Left hindlimb (tissue), 1 donor: ENCODE results near the gene PKD1.
"Not testable (repeated sequence)": the region's sequence is repeated elsewhere in the genome, so short reads cannot be mapped to it uniquely, and the experiment has no call there.

Source experiments
- DNase-seq: peaks from one replicate; pipeline ENCODE4 v3.0.0-alpha.2; 2018

The PKD1 gene

DNA sequence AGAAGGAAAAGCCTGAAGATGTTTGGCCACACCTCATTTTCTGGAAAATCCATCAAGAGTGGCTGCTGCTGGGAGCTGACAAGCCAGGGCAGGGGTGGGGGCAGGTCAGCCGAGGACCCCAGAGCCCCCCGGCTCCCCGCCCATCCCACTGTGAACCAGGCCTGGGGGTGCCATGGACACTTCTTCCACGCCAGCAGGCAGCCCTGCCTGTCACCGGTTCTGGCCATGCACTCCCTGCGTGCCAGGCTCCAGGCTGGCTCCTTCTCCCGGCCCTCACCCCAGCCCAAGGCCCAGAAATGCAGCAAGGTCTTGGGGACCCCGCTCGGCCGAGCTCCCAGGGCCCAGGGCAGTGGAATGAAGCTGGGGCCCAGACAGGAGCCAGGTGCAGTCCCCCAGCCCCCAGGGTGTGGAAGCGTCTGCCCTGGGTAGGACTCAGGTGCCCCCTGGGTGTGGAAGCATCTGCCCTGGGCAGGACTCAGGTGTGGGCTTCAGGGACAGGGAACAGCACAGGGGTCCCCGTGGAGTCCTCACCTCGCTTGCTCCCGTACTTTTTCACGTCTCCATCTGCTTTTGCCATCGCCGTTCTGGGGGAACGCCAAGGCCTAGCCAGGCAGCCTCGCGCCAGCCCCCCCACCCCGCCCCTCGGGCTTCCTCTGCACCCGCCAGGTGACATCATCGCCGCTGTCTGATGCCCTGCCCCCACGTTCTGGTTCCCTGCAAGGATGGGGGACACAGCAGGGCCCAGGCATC lies 12.6 kb downstream of the PKD1 start:
- DNase-seq: not testable (repeated sequence)

DNA sequence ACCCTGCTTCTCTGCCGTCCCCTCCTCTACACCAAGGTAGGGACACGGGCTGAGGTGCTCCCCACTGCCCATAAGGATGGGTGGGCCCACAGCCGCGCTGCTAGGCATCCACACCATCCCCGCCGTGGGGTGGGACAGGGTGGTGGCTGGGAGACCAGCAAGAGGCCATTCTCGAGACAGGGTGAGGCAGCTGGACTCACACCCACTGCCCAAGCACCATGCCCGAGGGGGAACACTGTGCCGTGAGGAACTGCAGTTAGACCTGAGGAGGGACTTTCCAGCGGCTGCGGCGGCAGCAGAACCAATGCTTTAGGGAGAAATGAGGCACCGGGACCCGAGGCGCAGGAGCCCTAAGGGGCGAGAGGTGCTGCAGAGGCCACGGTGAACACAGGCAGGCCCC lies 13.3 kb downstream of the PKD1 start:
- DNase-seq: no peak

DNA sequence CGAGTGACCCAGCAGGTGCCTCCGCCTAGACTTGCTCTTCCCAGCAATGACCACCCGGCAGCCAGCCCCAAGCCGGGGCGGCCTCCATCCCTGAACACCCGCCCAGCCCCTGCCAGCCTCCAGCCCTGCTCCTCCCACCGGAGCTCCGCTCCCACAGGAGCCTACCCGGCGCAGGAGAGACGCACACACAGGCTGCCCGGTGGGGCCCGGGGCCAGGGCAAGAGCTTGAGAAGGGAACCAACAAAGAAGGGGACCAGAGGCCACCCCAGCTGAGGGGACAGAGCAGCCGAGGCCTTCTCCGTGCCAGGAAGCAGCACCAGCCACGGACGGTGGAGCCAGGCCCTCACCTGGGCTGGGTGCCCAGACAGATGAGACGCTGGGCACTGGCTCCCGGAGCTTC lies 13.8 kb downstream of the PKD1 start:
- DNase-seq: no peak

DNA sequence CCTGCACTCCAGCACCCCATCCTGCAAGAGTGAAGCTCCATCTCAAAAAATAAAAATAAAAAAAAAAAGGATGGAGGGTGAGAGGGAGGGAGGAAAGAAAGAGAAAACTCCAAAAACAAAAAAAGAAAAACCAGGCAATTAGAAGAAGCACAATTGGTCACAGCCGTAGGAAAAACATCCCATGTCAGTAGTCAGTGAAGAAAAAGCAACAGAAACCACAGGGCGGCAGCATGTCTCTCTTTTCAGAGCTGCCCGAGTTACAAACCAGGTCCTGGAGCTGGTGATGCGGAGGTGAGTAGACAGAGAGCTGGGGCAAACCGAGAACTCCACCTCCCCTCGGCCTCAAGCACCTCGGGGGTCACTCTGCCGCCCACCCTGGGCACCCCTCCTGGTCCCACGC lies 14.4 kb downstream of the PKD1 start:
- DNase-seq: not testable (repeated sequence)

DNA sequence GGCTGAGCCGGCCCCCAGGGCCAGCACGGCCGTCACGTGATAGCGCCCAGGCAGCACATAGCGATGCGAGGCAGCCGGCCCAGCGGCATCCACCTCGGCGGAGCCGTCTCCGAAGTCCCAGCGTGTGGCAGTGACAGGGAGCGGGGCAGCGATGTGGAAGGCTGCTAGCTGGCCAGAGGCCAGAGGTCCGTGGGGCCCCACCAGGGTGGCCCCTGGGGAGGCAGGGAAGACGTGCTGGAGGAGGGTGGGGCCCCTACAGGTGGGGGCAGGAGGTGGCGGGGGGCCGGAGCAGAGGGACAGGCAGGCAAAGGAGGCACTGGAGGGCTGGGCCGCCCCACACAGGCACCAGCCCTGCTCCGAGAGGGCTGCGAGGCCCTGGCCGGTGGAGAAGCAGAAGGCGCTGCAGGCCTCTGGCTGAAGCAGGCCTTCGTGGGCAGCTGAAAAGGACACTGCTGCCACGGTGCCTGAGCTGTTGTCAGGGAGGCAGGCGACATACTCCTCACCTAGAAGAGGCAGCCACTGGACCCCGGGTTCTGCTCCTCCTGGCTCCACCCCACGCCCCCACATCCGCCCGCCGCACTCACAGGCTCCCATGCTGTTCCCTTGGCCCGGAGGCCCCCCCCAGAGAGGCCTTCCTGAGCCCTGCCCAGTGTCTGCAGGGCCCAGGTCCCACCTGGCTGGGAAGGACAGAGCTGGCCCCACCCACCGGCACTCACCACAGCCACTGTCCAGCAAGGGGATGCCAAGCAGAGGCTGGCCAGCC lies 17.6 kb downstream of the PKD1 start:
- not testable (repeated sequence) for DNase-seq

DNA sequence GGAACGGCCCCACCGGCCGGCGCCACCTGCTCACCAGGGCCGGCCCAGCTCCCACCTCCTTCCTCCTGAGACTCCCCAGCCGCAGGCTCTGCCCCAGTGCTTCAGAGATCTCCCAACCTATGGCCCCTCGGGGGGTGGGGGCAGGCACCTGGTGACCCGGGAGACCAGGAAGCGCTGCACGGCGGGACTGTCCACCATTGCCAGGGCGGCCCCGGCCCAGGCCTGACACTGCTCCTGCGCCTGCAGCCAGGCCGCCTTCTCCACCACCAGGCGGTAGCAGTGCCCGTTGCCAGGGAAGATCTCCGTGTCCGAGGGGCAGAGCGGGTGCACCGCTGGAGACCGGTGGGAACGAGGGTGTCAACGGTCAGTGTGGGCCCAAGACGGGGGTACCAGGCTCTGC lies 18.4 kb downstream of the PKD1 start:
- DNase-seq: not testable (repeated sequence)

DNA sequence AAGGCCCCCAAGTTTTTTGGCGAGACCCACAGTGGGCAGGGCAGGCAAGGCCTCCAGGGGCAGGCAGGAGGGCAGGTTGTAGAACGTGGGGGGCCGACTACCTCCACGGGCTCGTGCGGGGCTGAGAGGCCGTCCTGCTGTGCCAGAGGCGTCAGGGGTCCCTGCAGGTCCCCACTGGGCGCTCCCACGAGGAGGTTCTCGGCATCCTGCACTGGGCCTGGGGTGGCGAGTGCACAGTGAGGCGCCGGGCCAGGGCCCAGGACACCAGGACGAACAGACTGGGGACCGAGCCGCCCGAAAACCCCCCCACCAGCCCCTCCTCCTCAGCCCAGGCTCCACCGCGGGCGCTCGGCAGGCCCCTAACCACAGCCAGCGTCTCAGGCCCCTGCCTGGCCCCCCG lies 19.3 kb downstream of the PKD1 start:
- DNase-seq: not testable (repeated sequence)

DNA sequence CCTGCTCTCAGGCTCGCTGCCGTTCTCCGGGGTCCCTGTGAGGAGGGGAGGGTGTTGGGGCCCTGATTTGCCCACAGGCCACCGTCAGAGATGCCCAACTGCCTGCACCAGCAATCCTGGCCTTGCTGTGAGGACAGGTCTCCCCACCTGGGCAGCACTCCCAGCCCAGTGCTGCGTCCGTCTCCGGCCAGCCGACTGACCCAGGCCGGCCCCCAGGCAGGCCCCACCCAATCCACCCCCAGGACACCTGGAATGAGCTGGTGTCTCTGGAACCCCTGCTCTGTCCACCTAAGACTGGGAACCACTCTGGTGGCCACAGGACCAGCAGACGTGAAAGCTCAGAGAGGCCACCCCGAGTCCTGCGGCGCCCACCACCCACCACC lies 20.1 kb downstream of the PKD1 start:
- DNase-seq: no peak

DNA sequence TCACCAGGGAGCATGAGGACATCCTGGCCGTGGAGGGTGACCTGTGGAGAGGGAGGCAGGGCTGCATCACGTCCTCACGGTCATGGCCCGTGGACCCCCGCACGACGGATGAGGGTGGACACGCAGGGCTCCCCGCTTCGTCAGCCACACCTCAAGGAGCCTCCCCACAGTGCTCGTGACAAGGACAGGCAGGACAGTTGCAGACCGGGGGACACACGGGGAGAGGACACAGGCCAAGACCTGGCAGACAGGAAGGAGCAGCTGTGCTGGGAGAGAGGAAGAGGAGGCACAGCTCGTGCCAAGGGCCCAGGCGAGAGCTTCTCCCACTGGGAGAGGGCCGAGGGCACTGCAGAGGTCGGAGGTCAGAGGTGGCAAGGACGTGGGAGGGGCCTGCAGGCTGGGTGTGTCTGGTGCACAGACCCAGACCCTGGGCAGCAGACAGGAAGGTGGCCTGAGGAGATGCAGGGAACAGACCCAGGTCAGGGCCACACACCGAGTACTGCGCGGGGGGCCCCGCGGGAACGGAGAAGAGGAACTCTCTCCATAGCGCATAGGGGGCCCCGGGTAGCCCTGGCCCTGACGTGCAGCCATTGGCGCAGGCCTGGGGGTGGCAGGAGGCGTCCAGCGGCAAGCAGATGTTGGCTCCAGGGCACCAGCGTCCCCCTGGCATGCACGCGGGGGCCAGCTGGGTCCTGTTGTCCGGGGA lies 20.7 kb downstream of the PKD1 start:
- not testable (repeated sequence) for DNase-seq

DNA sequence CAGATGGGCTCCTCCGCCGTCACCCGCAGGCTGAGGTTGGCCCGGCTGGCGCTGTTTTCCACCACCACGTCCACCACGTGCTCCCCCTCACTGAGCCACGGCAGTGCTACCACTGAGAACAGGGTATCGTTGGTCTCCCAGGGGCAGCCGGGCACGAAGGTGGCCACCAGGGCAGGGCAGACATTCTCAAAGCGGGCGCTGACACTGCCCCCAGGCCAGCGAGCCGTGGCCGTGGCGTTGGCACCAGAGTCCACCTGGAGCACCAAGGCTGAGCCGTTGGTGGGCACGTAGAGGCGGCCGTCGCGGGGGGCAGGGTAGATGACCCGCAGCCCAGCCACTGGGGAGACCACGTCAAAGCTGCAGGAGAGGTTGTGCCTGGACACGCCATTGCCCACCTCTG lies 21.5 kb downstream of the PKD1 start:
- not testable (repeated sequence) for DNase-seq

DNA sequence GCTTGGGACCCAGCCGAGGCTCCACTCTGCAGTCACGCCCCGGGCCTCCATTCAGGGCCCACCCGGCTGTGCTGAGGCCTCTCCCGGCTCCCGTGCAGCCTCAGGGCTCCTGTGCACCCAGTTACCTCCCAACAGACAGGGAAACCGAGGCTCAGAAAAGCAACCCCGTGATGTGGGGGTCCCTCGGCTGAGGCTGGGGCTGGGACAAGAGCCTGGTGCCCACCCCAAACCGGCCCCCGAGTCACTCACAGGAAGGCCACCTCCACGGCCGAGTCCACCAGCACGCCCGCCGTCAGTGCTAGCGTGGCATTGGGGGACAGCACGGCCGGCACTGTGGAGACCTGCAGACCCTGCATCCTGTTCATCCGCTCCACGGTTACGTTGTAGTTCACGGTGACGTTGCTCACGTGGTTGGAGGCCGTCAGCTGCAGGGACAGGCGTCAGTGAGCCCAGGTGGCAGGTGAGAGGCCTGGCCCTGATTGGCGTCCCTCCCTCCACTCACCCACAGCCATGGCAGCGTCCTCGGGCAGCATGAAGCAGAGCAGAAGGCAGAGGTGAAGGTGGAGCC lies 23.1 kb downstream of the PKD1 start:
- DNase-seq: not testable (repeated sequence)

DNA sequence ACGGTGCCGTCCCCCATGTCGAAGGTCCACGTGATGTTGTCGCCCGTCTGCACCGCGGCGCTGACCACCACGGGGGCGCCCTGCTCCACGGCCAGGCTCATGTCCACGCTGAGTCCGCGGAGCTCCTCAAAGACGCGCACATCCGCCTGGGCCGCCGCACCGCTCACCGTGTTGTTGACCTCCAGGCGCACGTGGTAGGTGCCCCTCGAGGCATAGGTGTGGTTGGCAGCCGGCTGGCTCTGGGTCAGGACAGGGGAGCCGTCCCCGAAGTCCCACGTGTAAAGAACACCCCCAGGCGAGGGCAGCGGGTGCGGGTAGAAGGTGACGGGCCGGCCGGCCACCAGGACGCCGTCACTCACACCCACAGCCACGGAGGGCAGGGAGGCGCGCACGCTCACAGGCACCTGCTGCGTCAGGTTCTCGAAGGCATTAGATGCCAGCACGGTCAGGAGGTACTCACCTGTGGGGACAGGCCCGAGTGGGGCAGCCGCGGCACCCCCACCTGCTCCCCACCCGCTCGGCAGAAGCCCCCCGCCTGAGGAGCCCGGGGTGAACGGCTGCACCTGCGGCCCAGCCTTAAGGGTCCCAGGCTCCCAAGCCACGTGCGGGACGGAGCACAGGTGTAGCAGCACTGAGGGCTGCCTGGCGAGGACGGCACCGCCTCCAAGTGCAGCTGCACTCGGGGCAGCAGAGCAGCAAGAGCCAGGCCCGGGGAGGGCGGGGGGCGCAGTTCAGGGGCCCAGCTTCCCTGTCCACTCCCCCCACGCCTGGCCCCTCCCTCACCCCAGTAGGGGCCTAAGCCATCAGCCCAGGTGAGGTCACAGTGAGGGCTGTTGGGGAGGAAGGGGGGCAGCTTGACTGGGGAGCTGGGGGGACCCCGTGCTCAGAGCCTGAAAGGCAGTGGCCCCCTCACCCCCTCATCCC lies 24.0 kb downstream of the PKD1 start:
- not testable (repeated sequence) for DNase-seq

DNA sequence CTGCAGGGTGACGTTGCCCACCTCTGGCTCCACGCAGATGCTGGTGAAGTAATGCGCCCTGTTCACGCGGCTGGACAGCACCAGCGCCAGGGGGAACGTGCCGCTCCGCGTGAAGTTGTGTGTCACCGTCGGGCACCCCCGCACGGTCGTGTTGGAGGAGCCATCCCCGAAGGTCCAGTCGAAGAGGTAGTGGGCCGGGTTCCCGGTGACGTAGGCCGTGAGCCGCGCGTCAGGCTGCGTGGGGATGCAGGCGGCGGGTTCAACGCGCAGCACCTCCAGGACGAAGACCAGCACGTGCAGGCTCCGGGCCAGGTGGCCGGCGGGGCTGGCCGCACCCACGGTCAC lies 24.7 kb downstream of the PKD1 start:
- DNase-seq: not testable (repeated sequence)

DNA sequence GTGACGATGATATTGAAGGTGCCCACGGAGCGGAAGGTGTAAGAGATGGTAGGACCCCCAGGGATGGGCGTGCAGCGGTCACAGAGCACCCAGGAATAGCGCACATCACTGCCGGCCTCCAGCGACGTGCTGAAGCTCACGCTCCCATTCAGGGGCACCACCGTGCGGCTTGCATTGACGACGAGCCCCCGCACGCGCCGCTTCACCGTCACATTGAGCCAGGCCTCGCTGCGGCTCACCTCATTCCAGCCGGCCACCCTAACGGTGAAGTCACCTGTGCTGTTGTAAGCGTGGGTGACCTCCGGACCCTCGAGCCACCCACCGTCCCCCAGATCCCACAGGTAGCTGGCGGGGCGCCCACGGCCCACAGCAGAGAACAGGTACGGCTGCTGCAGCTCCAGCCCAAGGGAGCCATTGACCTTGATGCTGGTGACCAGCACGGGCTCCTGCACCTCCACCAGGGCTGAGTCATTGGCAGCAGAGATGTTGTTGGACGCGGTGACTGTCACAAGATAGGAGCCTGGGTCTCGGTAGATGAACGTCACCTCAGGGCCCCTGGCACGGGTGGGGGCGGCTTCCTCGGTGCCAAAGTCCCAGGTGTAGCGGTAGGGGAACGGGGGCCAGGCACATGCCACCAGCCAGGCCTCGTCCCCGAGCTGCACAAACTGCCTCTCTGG lies 25.2 kb downstream of the PKD1 start:
- DNase-seq: not testable (repeated sequence)

DNA sequence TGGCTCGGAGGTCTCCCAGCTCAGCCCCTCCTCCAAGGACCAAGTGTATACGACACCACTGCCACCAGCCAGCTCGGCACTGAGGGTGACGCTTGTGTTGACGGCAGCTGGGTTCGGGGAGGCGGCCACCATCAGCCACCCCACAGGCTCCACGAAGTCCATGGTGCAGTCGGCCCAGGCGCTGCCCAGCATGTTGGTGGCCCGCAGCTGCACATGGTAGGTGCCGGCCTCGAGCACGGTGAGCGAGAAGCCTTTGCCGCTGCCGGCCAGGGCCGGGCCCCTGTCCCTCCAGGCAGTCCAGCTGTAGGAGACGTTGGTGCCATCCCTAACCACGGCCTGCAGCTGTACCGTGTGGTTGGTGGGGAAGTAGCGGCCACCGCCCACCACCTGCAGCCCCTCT lies 25.8 kb downstream of the PKD1 start:
- DNase-seq: not testable (repeated sequence)

DNA sequence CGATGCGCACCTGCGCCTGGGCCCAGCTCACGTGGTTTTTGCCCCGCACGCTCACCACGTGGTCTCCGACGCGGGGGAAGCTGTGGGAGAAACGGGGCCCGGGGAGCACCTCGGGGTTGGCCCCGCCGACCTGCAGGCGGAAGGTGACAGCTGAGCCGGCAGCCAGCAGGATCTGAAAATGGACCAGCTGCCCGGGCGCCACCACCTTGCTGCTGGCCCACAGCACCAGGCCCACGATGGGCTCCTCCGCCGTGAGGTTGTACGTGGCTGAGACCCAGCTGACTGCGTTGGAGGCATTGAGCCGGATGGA lies 26.5 kb downstream of the PKD1 start:
- not testable (repeated sequence) for DNase-seq

DNA sequence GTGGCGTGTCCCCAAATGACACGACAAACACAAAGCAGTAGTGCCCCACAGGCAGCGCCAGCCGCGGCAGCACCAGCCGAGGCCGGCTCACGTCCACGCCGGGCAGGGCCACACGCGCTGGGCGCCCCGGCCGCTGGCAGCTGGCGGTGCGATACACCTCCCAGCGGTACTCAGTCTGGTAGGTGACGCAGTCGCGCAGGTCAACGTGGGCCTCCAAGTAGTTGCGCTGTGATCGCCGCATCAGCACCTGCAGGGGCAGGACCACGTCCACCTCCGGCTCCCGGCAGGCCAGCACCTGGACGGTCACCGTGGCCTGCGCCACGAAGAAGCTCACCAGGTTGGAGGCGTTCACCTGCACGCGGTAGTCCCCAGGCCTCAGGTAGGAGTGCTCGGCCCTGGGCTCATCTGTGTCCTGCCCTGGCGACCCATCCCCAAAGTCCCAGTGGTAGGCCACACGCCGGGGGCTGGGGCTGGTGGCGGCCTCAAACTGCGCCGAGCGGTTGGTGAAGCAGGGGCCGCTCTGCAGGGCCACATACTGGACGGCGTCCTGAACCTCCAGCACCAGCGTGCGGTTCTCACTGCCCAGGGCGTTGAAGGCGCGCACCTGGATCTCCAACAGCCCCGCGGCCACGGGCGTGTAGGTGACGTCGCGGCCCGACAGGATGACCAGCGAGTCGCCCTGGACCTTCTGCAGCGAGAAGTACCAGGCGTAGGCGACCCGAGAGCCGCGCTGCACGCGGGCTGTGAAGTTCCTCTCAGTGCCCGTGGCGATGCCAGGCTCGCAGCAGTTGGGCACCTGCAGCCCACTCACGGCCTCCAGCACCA lies 27.0 kb downstream of the PKD1 start:
- not testable (repeated sequence) for DNase-seq

DNA sequence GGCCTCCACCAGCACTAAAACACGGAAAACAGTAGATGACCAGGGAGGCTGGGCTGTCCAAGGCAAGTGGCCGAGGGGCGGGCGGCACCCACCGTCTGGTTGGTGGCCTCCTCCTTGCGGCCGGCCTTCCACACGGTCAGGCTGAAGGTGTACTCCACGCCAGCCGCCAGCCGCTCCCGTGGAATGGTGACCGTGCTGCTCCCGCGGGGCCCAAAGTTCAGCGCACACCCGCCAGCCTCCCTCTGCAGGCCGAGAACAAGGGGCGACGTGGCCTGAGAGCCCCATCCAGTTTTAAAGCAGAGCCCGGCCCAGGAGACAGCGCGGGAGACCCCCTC lies 27.9 kb downstream of the PKD1 start:
- not testable (repeated sequence) for DNase-seq

DNA sequence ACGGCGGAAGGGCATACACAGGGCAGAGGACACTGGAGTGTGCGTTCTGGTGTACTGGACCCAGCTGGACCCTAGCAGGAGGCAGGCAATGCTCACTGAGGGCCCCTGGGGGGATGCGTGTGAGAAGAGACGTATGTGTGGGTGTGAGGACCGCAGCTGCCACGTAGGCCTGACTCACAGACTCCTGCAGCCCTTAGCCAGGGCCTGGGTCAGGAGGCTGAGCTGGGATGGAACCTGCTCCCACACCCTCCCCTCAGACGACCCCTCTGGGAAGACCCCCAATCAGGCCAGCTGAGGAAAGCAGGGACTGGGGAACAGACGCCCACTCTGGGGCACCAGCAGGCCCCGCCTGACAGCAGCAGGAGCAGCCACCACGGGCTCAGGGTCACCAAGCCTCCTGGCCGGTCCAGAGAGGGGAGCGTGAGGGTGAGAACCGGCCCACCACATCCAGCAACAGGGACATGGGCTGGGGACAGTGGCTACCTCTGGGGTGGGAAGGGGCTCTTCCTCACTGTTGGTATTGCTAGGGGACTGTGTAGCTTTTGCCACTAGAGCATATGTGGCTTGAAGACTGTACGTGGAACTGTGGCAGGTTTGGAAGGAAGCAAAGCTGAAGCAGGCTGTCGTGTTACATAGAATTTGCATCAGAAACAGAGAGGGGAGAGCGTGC lies 28.4 kb downstream of the PKD1 start:
- DNase-seq: not testable (repeated sequence)

DNA sequence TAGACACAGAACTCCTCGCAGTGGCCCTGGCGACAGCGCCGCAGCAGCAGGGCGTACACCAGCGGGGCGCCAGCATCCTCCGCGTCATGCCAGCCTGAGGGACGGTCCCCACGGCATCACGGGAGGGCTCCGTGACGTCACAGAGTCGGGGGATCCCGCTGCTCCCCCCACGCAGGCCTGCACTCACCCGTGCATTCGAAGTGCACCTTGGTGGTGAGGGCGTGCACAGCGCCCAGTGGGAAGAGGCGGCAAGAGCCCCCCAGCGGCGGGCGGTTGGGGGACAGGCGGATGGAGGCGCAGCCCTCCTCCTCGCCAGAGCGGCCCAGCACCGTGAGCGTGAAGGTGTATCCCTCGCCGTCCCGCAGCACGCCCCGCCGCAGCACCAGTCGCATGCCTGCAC lies 29.5 kb downstream of the PKD1 start:
- not testable (repeated sequence) for DNase-seq
